Keratinocyte (primary cell): Measurements from ENCODE around the gene RPS27. TPM values are rescaled to one million over a fixed set of nuclear protein-coding genes. Genes with fewer than 3 reads are reported as not detected.

Experiments used
- DNase-seq: peaks from one replicate; pipeline ENCODE4 v3.0.0-alpha.2; 2011; ENCODE audit warnings: low read depth, missing footprints, low spot score
- FAIRE-seq: peaks from 2 replicates; lab custom pipeline; 2011; peaks lifted over from hg19 to GRCh38; lab: Jason Lieb, UNC
- H2AFZ ChIP-seq: 2 replicates; pipeline ENCODE4 v1.6.0; 2012; ENCODE audit warnings: low read length, control low read depth, inconsistent platforms; ENCODE audit not compliant: control insufficient read depth
- H3K27ac ChIP-seq: 2 replicates; pipeline ENCODE4 v1.5.1; 2011; ENCODE audit warnings: low read length; ENCODE audit not compliant: control insufficient read depth, insufficient read depth
- H3K27me3 ChIP-seq: 3 replicates; pipeline ENCODE4 v1.6.0; 2011; ENCODE audit warnings: low read length; ENCODE audit not compliant: control insufficient read depth, insufficient read depth; ENCODE audit errors: extremely low read depth
- H3K36me3 ChIP-seq, 2 experiments: 2 replicates in 1 of 2; 3 replicates in 1 of 2; pipeline ENCODE4 v1.5.1; 2011; ENCODE audit warnings: low read length in 2 of 2, mild to moderate bottlenecking in 1 of 2; ENCODE audit not compliant: control insufficient read depth in 2 of 2, insufficient read depth in 2 of 2; ENCODE audit errors: extremely low read depth in 1 of 2
- H3K4me1 ChIP-seq: 3 replicates; pipeline ENCODE4 v1.5.1; 2011; ENCODE audit warnings: low read length; ENCODE audit not compliant: control insufficient read depth, insufficient read depth; ENCODE audit errors: extremely low read depth
- H3K4me2 ChIP-seq: 3 replicates; pipeline ENCODE4 v1.6.0; 2011; ENCODE audit warnings: low read depth, low read length; ENCODE audit not compliant: control insufficient read depth, insufficient read depth; ENCODE audit errors: extremely low read depth
- H3K4me3 ChIP-seq, 3 experiments: fragments of 200-600 bp in 1 of 3; sonication (generic) in 1 of 3; 2 replicates in 2 of 3; 3 replicates in 1 of 3; pipeline ENCODE4 v1.5.1; 2011 to 2016; ENCODE audit warnings: low read length in 3 of 3, mild to moderate bottlenecking in 3 of 3, control low read depth in 2 of 3, inconsistent platforms in 1 of 3, low read depth in 1 of 3, mixed read lengths in 1 of 3, mixed run types in 1 of 3, moderate library complexity in 1 of 3; ENCODE audit not compliant: control insufficient read depth in 2 of 3, insufficient read depth in 2 of 3; ENCODE audit errors: extremely low read depth in 1 of 3
- H3K79me2 ChIP-seq: 2 replicates; pipeline ENCODE4 v1.6.0; 2012; ENCODE audit warnings: low read length; ENCODE audit not compliant: control insufficient read depth, insufficient read depth
- H3K9ac ChIP-seq: 3 replicates; pipeline ENCODE4 v1.6.0; 2011; ENCODE audit warnings: low read length; ENCODE audit not compliant: control insufficient read depth, insufficient read depth; ENCODE audit errors: extremely low read depth
- H3K9me1 ChIP-seq: 3 replicates; pipeline ENCODE4 v1.6.0; 2011; ENCODE audit warnings: low read length; ENCODE audit not compliant: control insufficient read depth, insufficient read depth; ENCODE audit errors: extremely low read depth
- H3K9me3 ChIP-seq: 2 replicates; pipeline ENCODE4 v1.5.1; 2012; ENCODE audit warnings: low read depth, low read length; ENCODE audit not compliant: control insufficient read depth
- H4K20me1 ChIP-seq: 3 replicates; pipeline ENCODE4 v1.6.0; 2011; ENCODE audit warnings: low read length; ENCODE audit not compliant: control insufficient read depth, insufficient read depth; ENCODE audit errors: extremely low read depth
- CTCF ChIP-seq, 3 experiments: IDR thresholded peaks in 1 of 3; conservative IDR thresholded peaks in 1 of 3; optimal IDR thresholded peaks in 1 of 3; 2 replicates in 2 of 3; 3 replicates in 1 of 3; pipeline versions ENCODE3 to v1.5.1; 2011; ENCODE audit warnings: low read length in 3 of 3, mild to moderate bottlenecking in 3 of 3, moderate library complexity in 2 of 3, control low read depth in 1 of 3, inconsistent platforms in 1 of 3; ENCODE audit not compliant: insufficient read depth in 2 of 3; ENCODE audit errors: extremely low read depth in 1 of 3
- EZH2 ChIP-seq: IDR thresholded peaks from one replicate; pipeline ENCODE4 v1.6.1; 2012; ENCODE audit warnings: inconsistent platforms, mild to moderate bottlenecking, low read length, moderate library complexity
- dilution Hi-C: fragments of 300-500 bp; cut with MboI; formaldehyde crosslinking; loops from one replicate; pipeline ENCODE4 v1.7.0; 2020; ENCODE audit warnings: low sequenced_read_pairs; ENCODE audit not compliant: extremely low pct_ligation_motif_present
- polyA plus RNA-seq, 5 experiments: library from polyadenylated mRNA; depleted of rRNA in 3 of 5; stranded (reverse) in 3 of 5; stranded (forward) in 1 of 5; unstranded in 1 of 5; fragments of >200 nt; gene quantifications; 1 replicate in 1 of 5; 2 replicates in 3 of 5; 3 replicates in 1 of 5; pipeline versions ENCODE4 v1.2.1 to v1.2.3, GENCODE V29; 2011 to 2012; ENCODE audit warnings: missing spikeins in 2 of 5, low read depth in 1 of 5, low replicate concordance in 1 of 5

RPS27 gene
- polyA plus RNA-seq, 1 donor (not counting 4 experiments of a cell fraction or from before 2014, with no cell fraction given): 5,112 TPM

- no peak for TF ChIP-seq EZH2
- TF ChIP-seq CTCF (optimal IDR thresholded peaks at IDR 0.05 in 1 of 3, IDR thresholded peaks at IDR 0.05 in 1 of 3, conservative IDR thresholded peaks at IDR 0.05 in 1 of 3; ENCODE audit: extremely low read depth in 1 of 3, insufficient read depth in 2 of 3, low read length in 3 of 3): no peak
- Histone ChIP-seq H3K79me2 (peaks cover 25% of the 10 kb centered on the region), H3K9me1 (no peaks in the 10 kb centered on the region), H3K36me3 (peaks cover 8 to 15% of the 10 kb centered on the region in 2 experiments), H3K4me1 (peaks cover 28% of the 10 kb centered on the region), H3K9me3 (no peaks in the 10 kb centered on the region), H3K27me3 (no peaks in the 10 kb centered on the region), H3K27ac (no peak overlapping the region), H3K4me3 (no peak overlapping the region), H3K9ac (no peak overlapping the region), H3K4me2 (no peak overlapping the region), H2AFZ (no peak overlapping the region), H4K20me1 (no peaks in the 10 kb centered on the region)
- dilution Hi-C loops: no loop called here
- FAIRE-seq: no peak
- no peak for DNase-seq
Observed at GRCh38 chr1:153987621-153988020, 2.9 kb upstream of the RPS27 start.

GRCh38 chr1:153991151-153991630 lies 629 bp downstream of the RPS27 start:
- Histone ChIP-seq H2AFZ (no peak overlapping the region), H3K4me1 (peaks cover 22% of the 10 kb centered on the region), H3K9ac (peak overlapping the region; percentile 98), H3K9me3 (no peaks in the 10 kb centered on the region), H3K27me3 (no peaks in the 10 kb centered on the region), H3K79me2 (peaks cover 21% of the 10 kb centered on the region), H3K4me2 (peak overlapping the region; percentile 98), H4K20me1 (no peaks in the 10 kb centered on the region), H3K4me3 (peak overlapping the region; percentile 90 to 99 (median 98)), H3K9me1 (no peaks in the 10 kb centered on the region), H3K27ac (peak overlapping the region; percentile 96), H3K36me3 (peaks cover 9 to 22% of the 10 kb centered on the region in 2 experiments)
- dilution Hi-C loops: no loop called here
- TF ChIP-seq CTCF (optimal IDR thresholded peaks at IDR 0.05 in 1 of 3, IDR thresholded peaks at IDR 0.05 in 1 of 3, conservative IDR thresholded peaks at IDR 0.05 in 1 of 3; ENCODE audit: extremely low read depth in 1 of 3, insufficient read depth in 2 of 3, low read length in 3 of 3) (no peak), EZH2 (no peak)
- DNase-seq (no peak), FAIRE-seq (no peak)
